ENCODE data around the gene BCL2L1.

The BCL2L1 gene

GRCh38 chr20:31717478-31718201 is 5.0 kb downstream of the BCL2L1 start:
- no peak for ATAC-seq
- TF ChIP-seq, protein P1, sequence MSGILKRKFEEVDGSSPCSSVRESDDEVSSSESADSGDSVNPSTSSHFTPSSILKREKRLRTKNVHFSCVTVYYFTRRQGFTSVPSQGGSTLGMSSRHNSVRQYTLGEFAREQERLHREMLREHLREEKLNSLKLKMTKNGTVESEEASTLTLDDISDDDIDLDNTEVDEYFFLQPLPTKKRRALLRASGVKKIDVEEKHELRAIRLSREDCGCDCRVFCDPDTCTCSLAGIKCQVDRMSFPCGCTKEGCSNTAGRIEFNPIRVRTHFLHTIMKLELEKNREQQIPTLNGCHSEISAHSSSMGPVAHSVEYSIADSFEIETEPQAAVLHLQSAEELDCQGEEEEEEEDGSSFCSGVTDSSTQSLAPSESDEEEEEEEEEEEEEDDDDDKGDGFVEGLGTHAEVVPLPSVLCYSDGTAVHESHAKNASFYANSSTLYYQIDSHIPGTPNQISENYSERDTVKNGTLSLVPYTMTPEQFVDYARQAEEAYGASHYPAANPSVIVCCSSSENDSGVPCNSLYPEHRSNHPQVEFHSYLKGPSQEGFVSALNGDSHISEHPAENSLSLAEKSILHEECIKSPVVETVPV (CRISPR knock-in tag; IDR thresholded peaks at IDR 0.05), result no peak
- no peak for TF ChIP-seq POU6F1 (CRISPR knock-in tag; IDR thresholded peaks at IDR 0.05; ENCODE audit: borderline replicate concordance, low read depth)
- TF ChIP-seq ZNF8 (CRISPR knock-in tag; IDR thresholded peaks at IDR 0.05), result no peak
- no peak for TF ChIP-seq GLIS3 (CRISPR knock-in tag; IDR thresholded peaks at IDR 0.05)
- TF ChIP-seq TSHZ2 (CRISPR knock-in tag; IDR thresholded peaks at IDR 0.05), result no peak
- no peak for TF ChIP-seq ZNF70 (CRISPR knock-in tag; IDR thresholded peaks at IDR 0.05)
- no peak for TF ChIP-seq CREB5 (CRISPR knock-in tag; IDR thresholded peaks at IDR 0.05; ENCODE audit: low read depth)

DNA sequence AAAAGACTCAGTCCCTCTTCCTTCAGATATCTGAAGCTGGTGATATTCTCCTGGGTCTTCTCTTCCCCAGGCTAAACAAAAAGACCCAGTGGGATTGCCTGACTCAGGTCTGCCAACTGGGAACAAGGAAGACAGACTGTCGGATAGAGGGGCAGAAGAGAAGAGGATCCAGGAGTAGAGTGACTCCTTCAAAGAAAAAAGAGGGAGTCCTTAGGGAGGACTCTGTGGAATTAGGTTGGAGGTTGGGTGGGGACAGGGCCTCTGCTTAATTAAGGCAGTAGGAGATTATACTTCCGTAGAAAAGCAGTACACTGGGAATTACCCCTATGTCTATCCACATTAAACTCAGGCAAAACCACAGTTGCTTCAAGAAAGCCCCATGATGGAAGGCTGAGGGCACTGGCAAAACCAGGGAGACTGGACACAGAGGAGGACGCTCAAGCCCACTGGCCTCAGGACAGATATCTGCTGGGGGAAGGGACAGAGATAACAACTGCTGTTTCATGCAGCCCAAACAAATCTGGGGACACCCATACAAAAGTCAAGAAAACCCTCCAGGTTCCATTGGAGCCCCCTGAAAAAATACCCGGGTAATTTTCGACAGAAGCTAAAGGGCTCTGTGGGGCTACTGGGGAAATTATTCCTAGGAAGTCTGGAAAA is 5.7 kb downstream of the BCL2L1 start:
- no peak for ATAC-seq
- TF ChIP-seq OSR1 (CRISPR knock-in tag; IDR thresholded peaks at IDR 0.05) (no peak), ZNF565 (CRISPR knock-in tag; conservative IDR thresholded peaks at IDR 0.05; ENCODE audit: low read depth) (no peak), ZFP30 (CRISPR knock-in tag; IDR thresholded peaks at IDR 0.05) (no peak), ZNF70 (CRISPR knock-in tag; IDR thresholded peaks at IDR 0.05) (no peak), ZC3H10 (CRISPR knock-in tag; IDR thresholded peaks at IDR 0.05) (no peak), TSHZ2 (CRISPR knock-in tag; IDR thresholded peaks at IDR 0.05) (no peak), PPARA (CRISPR knock-in tag; IDR thresholded peaks at IDR 0.05; ENCODE audit: borderline replicate concordance) (no peak), RARB (CRISPR knock-in tag; IDR thresholded peaks at IDR 0.05) (no peak)

GRCh38 chr20:31716351-31716750 is 6.3 kb downstream of the BCL2L1 start:
- no peak for TF ChIP-seq ZFP30 (CRISPR knock-in tag; IDR thresholded peaks at IDR 0.05)
- no peak for TF ChIP-seq ZNF8 (CRISPR knock-in tag; IDR thresholded peaks at IDR 0.05)
- TF ChIP-seq OSR1 (CRISPR knock-in tag; IDR thresholded peaks at IDR 0.05), result no peak
- TF ChIP-seq, protein P1 (CRISPR knock-in tag; IDR thresholded peaks at IDR 0.05), result no peak
- no peak for TF ChIP-seq SNAI2 (CRISPR knock-in tag; IDR thresholded peaks at IDR 0.05)
- TF ChIP-seq POU6F1 (CRISPR knock-in tag; IDR thresholded peaks at IDR 0.05; ENCODE audit: borderline replicate concordance, low read depth), result no peak
- TF ChIP-seq TCF4 (CRISPR knock-in tag; IDR thresholded peaks at IDR 0.05; ENCODE audit: borderline replicate concordance), result no peak
- TF ChIP-seq RARB (CRISPR knock-in tag; IDR thresholded peaks at IDR 0.05), result no peak
- no peak for TF ChIP-seq PPARA (CRISPR knock-in tag; IDR thresholded peaks at IDR 0.05; ENCODE audit: borderline replicate concordance)
- no peak for TF ChIP-seq GLIS3 (CRISPR knock-in tag; IDR thresholded peaks at IDR 0.05)
- no peak for TF ChIP-seq ISL1 (CRISPR knock-in tag; IDR thresholded peaks at IDR 0.05)
- ATAC-seq, result no peak

All from SK-N-SH treated with all-trans-retinoic acid at 6 μM for 48 hours (cell line).